Fibroblast of the aortic adventitia (primary cell): ENCODE results near the gene PTPN14. TPM values are rescaled to one million over a fixed set of nuclear protein-coding genes. Genes with fewer than 3 reads are reported as not detected.
"Not testable (repeated sequence)": the region's sequence is repeated elsewhere in the genome, so short reads cannot be mapped to it uniquely, and the experiment has no call there.

Source experiments
- DNase-seq: peaks from one replicate; pipeline ENCODE4 v3.0.0-alpha.2; 2010; ENCODE audit warnings: low read depth
- H3K4me3 ChIP-seq: 2 replicates; pipeline ENCODE4 v1.5.1; 2011; ENCODE audit warnings: low read depth, mild to moderate bottlenecking, control low read depth, low read length, moderate library complexity
- total RNA-seq: library from RNA; depleted of rRNA; stranded (reverse); fragments of >200 nt; gene quantifications from 2 replicates; pipeline ENCODE4 v1.2.3, GENCODE V29; 2012; ENCODE audit warnings: low replicate concordance
- TF ChIP-seq, protein P1 (sequence below): IDR thresholded peaks from 2 replicates; pipeline ENCODE4 v1.5.1; 2011; ENCODE audit warnings: mild to moderate bottlenecking, low read length, control low read depth, inconsistent platforms; ENCODE audit not compliant: insufficient read depth

The PTPN14 gene
- total RNA-seq, 1 donor: 46.6 TPM

DNA sequence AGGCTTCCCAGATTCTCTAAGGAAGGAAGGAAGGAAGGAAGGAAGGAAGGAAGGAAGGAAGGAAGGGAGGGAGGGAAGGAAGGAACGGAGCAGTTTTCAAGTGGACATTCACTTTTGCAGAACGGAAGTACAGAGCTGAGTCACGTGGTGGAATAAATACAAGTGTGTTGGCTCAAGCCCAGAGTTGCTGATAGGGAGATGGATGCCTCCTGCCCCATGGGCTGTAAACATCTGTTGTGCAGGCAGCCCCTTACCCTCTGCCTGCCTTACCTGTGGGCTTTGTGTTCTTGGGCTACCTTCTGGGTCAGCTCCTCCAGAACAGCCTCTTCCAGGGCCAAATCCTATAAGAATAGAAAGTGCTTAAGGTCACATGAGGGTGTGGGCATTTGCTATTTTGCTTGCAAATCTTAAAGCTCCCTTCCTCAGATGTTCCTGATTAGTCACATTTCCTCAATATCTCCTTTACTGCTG is 148.8 kb downstream of the PTPN14 start:
- TF ChIP-seq, protein P1, sequence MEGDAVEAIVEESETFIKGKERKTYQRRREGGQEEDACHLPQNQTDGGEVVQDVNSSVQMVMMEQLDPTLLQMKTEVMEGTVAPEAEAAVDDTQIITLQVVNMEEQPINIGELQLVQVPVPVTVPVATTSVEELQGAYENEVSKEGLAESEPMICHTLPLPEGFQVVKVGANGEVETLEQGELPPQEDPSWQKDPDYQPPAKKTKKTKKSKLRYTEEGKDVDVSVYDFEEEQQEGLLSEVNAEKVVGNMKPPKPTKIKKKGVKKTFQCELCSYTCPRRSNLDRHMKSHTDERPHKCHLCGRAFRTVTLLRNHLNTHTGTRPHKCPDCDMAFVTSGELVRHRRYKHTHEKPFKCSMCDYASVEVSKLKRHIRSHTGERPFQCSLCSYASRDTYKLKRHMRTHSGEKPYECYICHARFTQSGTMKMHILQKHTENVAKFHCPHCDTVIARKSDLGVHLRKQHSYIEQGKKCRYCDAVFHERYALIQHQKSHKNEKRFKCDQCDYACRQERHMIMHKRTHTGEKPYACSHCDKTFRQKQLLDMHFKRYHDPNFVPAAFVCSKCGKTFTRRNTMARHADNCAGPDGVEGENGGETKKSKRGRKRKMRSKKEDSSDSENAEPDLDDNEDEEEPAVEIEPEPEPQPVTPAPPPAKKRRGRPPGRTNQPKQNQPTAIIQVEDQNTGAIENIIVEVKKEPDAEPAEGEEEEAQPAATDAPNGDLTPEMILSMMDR: no peak
- DNase-seq: peak; percentile 43
- no peak overlapping the region for H3K4me3 ChIP-seq

DNA sequence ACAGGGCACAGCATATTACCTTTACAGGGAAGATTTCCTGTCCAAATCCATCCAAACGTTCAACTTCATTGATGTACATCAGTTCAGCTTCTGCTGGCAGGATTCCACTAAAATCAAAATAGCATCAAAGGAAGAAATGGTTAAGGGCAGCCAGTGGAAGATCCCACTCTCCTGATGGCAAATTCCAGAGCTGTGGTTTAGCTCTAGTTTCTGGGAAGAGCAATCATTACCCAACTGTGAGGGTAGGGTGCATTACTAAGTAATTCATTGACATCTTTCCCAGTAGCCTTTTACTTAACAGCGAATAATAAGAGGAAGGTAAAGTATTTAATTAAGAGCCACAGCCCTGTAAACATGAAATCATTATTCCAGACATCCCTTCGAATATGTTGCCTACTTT is 149.7 kb downstream of the PTPN14 start:
- TF ChIP-seq, protein P1: no peak
- H3K4me3 ChIP-seq: no peak overlapping the region
- no peak for DNase-seq

DNA sequence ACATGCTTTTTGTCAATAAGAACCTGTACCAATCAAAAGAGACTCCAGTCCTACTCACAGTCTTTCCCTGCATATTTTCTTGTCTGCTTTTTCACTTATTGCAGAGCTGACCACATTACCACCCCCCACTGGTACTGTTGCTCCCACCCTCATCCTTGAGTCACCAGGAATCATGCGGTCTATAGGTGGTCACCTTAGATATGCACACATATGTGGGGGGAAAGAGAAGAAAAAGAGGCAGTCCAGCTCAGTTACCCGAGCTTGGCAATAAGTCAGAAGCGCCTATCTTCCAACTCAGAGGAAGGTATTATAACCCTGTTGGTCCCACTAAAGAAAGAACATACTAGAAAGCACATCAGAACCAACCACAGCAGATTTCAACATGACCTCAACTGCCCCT is 151.3 kb downstream of the PTPN14 start:
- DNase-seq: no peak
- TF ChIP-seq, protein P1: no peak
- no peak overlapping the region for H3K4me3 ChIP-seq

GRCh38 chr1:214398490-214398889 is 152.9 kb downstream of the PTPN14 start:
- H3K4me3 ChIP-seq: no peak overlapping the region
- TF ChIP-seq, protein P1: no peak
- DNase-seq: no peak

GRCh38 chr1:214397497-214397896 is 153.9 kb downstream of the PTPN14 start:
- DNase-seq: no peak
- no peak overlapping the region for H3K4me3 ChIP-seq
- TF ChIP-seq, protein P1: no peak

- TF ChIP-seq, protein P1: no peak
- DNase-seq: peak; percentile 50
Measured at GRCh38 chr1:214396330-214396729, 155.1 kb downstream of the PTPN14 start.

DNA sequence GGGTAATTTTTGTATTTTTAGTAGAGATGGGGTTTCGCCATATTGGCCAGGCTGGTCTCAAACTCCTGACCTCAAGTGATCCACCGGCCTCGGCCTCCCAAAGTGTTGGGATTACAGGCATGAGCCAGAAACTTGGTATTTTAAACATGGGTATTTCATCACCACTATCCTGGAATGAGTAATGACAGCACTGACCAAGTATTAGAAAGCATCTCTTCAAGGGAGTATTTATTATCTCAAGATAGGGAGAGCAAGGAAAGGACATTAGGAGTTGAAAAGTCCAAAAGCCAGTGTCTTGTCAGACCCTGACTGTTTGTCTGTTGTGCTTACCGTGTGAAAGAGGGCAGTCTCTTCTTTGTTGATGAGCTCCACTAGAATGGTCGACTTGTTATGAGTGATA is 156.8 kb downstream of the PTPN14 start:
- not testable (repeated sequence) for H3K4me3 ChIP-seq
- DNase-seq: peak; percentile 80

More at GRCh38 chr1:214396330-214396729, 155.1 kb downstream of the PTPN14 start:
- H3K4me3 ChIP-seq: no peak overlapping the region
